Activated T-helper 1 cell treated with anti-CD3 and anti-CD28 coated beads, Interleukin-12 subunit alpha, Interleukin-12 subunit beta, Interleukin-2, Interleukin-4 antibody, amounts not matched to agents 30 ng/mL and 10 ng/mL and 1 ng/mL, durations not matched to agents 14 hours and 24 hours and 36 hours (primary cell): ENCODE measurements around the gene ST3GAL5. TPM values are rescaled to one million over a fixed set of nuclear protein-coding genes. Genes with fewer than 3 reads are reported as not detected.
"Not testable (repeated sequence)": the region's sequence is repeated elsewhere in the genome, so short reads cannot be mapped to it uniquely, and the experiment has no call there.

Source experiments
- DNase-seq: peaks from one replicate; pipeline ENCODE4 v3.0.0; 2021; ENCODE audit warnings: low spot score
- H3K27ac Mint-ChIP-seq: one replicate; pipeline ENCODE4 v1.8.0; 2021; ENCODE audit warnings: mild to moderate bottlenecking, mixed read lengths
- H3K27me3 Mint-ChIP-seq: one replicate; pipeline ENCODE4 v1.8.0; 2022; ENCODE audit warnings: mild to moderate bottlenecking, moderate library complexity, mixed read lengths; ENCODE audit not compliant: insufficient read depth
- H3K36me3 Mint-ChIP-seq: one replicate; pipeline ENCODE4 v1.8.0; 2021; ENCODE audit warnings: low read depth, mixed read lengths
- H3K4me1 Mint-ChIP-seq: one replicate; pipeline ENCODE4 v1.8.0; 2021; ENCODE audit warnings: low read depth, mixed read lengths
- H3K4me3 Mint-ChIP-seq: one replicate; pipeline ENCODE4 v1.8.0; 2021; ENCODE audit warnings: mild to moderate bottlenecking, moderate library complexity, mixed read lengths
- H3K9me3 Mint-ChIP-seq: one replicate; pipeline ENCODE4 v1.8.0; 2021; ENCODE audit warnings: mixed read lengths
- intact Hi-C: fragments of 100-400 bp; cut with micrococcal nuclease; formaldehyde crosslinking; loops from one replicate; pipeline ENCODE4 v1.15.1; 2024
- total RNA-seq: library from RNA; stranded (reverse); gene quantifications from 2 replicates; pipeline ENCODE4 v1.2.3, GENCODE V29; 2022

Gene ST3GAL5
- total RNA-seq, result 17.4 and 18.9 TPM in 2 replicates

DNA sequence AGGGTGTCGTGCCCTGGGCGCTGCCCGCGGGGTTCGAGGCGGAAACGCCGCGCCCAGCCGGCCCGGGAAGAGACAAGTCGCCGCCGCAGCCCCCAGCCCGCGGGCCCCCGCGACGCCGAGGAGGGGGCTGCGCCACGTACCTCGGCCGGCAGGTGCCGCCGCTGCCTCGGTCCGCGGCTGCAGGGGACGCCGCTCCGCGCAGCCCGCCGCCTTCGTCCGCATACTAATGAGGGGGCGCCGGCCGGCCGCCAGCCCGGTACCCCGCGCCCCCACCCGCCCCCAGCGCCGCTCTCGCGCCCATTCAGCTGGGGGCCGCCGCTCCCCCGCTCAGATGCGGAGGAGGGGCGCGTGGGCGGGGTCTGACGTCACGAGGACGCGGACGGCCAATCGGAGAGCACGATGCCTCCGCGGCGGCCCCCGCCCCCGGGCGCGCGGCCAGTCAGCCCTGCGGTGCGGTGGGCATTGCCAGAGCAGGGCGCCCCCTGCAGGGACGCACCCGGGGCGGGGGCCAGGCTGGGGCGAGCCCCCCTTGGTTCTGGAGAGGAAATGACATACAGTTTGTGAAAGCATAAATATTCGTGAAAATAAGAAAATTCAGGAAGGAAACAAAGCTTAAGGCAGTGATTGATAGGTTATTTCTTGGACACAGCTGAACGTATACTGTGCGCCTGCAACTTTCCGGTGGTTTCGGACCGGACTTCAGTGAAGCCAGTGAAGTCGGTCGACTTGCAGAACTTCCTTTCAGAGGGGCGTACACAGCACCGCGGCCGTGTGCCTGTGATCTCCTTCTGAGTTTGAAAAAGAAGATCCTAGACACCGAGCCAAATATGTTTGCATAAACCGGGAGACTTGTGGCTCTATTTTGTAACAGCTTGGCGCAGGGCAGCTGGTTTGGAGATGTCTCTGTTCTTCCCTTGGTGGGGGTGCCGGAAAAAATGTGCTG is at the start of gene ST3GAL5:
TSS of gene ST3GAL5 (minus strand) at position 307 of the 943 bp plus-strand sequence. CDS start at position 222, 85 bp downstream.
- Mint-ChIP-seq H3K4me3 (peak within 1 kb of the TSS; percentile 88), H3K27ac (peak within 1 kb of the TSS; percentile 87), H3K36me3 (peaks cover 17% of the 10 kb centered on the region), H3K27me3 (no peaks in the 10 kb centered on the region), H3K4me1 (peaks cover 73% of the 10 kb centered on the region), H3K9me3 (no peaks in the 10 kb centered on the region)
- DNase-seq, result peak; percentile 90
- intact Hi-C loops, result loop anchor here (1.0 to 10.0 kb wide), 6 partner anchors 36 to 306 kb away; partner anchors contain the start of genes IMMT, MRPL35 and POLR1A

DNA sequence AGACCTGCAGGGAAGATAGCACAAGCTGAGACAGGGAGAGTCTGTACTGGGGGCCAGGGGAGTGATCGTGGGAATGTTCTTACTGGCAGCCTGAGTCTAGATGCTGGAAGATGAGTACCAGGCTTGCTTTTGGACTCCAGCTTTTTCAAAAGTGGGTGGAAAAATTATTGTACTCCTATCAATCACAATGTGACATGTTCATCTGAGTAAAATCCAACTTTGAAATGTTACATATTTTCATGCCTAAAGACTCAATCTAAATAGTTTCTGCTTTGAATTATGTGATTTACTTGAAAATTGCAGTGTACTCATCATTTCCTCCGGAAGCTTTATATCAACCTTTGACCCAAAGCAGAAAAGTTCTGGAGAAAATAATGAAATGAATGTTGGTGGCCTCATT is 49.7 kb upstream of the ST3GAL5 start:
- intact Hi-C loops, result no loop called here
- Mint-ChIP-seq H3K4me1 (peaks cover 11% of the 10 kb centered on the region), H3K36me3 (peaks cover 7% of the 10 kb centered on the region), H3K9me3 (peaks cover 31% of the 10 kb centered on the region), H3K27ac (no peak overlapping the region), H3K27me3 (no peaks in the 10 kb centered on the region), H3K4me3 (no peak overlapping the region)
- no peak for DNase-seq

DNA sequence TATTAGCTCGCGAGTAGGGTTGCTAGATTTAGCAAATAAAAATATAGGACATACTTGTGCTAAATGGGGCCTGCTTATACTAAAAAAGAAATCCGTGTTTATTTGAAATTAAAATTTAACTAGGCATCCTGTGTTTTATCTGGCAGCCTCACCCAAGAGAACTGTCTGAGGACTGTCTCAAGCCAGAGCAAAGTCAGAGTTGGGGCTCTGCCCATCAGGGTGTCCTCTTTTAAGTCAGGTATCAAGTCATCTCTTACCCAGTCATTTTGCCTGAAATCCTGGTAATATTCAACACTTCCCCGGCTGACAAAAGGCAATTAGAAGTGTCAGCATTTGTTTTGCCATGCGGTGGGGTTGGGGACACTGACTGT is 48.3 kb upstream of the ST3GAL5 start:
- Mint-ChIP-seq H3K27me3 (no peaks in the 10 kb centered on the region), H3K4me3 (no peak overlapping the region), H3K27ac (no peak overlapping the region), H3K4me1 (peaks cover 20% of the 10 kb centered on the region), H3K9me3 (peaks cover 20% of the 10 kb centered on the region), H3K36me3 (peaks cover 1% of the 10 kb centered on the region)
- DNase-seq, result no peak
- intact Hi-C loops, result no loop called here

DNA sequence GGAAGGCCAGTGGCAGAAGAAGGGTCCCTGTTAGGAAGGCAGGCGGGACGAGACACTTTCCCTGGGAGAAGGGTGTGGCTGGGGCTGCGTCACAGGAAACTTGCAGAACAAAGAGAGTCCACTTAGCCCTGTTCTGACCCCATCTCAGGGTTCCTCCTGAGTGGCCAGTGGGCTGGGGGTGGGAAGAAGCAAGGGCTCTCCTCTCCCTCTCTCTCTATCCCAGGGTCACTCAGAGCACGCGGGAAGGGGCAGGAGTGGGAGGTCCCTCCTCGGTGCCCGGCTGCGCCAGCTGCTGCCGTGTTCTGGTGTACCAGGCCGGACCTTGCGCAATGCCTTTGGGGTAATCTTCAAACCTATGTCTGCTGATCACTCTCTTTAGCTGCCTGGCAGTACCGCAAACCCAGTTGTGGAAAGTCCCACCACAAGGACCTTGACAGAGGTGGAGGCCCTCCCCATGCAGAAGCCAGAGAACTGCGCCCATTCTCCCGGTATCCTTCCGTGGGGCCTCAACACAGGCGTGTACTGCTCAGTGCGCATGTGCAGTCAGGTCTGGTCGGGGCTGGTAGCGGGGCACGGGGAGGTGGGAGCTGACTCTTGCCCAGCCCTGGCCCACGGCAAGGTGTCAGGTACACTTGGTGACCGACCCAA is 47.8 kb upstream of the ST3GAL5 start:
- no peaks in the 10 kb centered on the region for H3K27me3 Mint-ChIP-seq

DNA sequence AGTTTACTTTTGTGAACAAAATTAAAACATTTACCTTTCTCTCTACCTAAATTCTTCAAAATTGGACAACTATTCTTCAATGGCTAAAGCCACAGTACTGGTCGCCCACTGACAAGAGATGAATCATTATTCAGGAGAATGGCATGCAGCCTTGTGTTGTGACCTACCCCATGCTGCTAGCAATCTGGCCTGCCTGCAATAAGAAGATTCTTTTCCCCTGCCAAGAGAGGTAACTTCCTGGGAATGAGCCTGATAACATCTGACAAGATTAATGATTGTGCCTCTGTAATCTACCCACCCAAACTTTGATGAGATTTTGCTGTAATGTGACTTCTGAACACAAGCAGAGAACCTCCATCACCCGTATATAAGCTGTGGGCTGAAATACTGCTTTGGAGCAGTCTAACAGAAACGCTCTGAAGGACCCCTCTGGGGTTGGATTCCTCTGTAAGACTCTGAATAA is 47.0 kb upstream of the ST3GAL5 start:
- peaks cover 7% of the 10 kb centered on the region for H3K9me3 Mint-ChIP-seq
- intact Hi-C loops, result no loop called here
- H3K36me3 Mint-ChIP-seq, result peaks cover 1% of the 10 kb centered on the region
- peaks cover 20% of the 10 kb centered on the region for H3K4me1 Mint-ChIP-seq
- DNase-seq, result no peak
- no peak overlapping the region for H3K27ac Mint-ChIP-seq
- no peaks in the 10 kb centered on the region for H3K27me3 Mint-ChIP-seq
- H3K4me3 Mint-ChIP-seq, result no peak overlapping the region

More for the DNA sequence above, 47.8 kb upstream of the ST3GAL5 start:
- Mint-ChIP-seq H3K4me3 (no peak overlapping the region), H3K36me3 (peaks cover 1% of the 10 kb centered on the region), H3K27ac (no peak overlapping the region), H3K4me1 (peaks cover 20% of the 10 kb centered on the region), H3K9me3 (peaks cover 15% of the 10 kb centered on the region)
- intact Hi-C loops, result no loop called here
- DNase-seq, result no peak

DNA sequence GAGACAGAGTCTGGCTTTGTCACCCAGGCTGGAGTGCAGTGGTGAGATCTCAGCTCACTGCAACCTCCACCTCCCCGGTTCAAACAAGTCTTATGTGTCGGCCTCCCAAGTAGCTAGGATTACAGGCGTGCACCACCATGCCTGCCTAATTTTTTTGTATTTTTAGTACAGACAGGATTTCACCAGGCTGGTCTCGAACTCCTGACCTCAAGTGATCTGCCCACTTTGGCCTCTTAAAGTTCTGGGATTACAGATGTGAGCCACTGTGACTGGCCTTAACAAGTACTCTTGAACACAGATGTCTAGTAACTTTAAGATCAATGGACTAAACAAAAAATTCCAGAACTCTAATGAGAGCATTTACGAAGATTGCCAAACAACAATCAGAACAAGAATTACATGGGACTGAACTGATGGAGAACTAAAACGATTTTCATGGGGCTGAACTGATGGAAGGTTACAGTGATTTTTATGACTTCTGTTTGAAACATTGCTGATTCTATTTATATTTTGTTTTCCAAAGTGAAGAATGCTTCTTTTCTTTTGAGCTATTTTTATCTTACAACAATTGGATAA is 46.5 kb upstream of the ST3GAL5 start:
- intact Hi-C loops, result no loop called here
- Mint-ChIP-seq H3K9me3 (peaks cover 6% of the 10 kb centered on the region), H3K27ac (no peak overlapping the region), H3K27me3 (no peaks in the 10 kb centered on the region), H3K4me3 (no peak overlapping the region), H3K36me3 (peaks cover 1% of the 10 kb centered on the region), H3K4me1 (peaks cover 20% of the 10 kb centered on the region)
- no peak for DNase-seq

DNA sequence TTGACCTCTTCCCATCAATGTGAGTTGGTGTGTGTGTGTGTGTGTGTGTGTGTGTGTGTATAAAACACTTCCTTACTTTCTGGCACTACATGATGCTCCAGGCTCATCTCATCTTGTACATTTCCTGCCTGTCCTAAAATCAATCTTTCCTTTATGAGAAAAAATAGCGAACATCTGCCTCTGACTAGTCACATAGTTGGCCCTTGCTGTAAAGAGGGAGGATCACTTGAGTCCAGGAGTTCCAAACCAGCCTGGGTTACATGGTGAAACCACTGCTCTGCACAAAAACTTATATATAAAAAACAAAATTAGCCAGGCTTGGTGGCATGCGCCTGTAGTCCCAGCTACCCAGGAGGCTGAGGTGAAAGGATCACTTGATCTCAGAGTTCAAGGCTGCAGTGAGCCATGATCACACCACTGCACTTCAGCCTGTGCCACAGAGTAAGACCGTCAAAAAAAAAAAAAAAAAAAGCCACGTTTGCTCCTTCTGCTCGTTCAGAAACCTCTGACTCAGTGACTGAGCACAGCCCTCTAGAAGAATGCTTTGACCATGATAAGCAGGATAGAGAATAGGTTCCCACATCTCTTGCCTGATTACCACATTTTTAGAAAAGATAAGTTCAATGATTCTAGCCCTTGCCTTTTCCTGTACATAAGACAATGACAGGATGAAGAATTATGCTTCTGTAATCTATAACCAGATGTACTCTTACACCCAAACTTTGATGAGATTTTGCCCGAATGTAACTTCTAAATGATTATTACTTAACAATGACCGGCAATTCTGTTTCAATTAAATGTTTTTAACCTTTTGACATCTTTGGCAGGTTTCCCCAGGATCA is 45.2 kb upstream of the ST3GAL5 start:
- intact Hi-C loops, result loop anchor here (5.0 kb wide), 1 partner anchor 103 kb away; no protein-coding TSS in a partner anchor
- Mint-ChIP-seq H3K9me3 (no peaks in the 10 kb centered on the region), H3K4me3 (no peak overlapping the region), H3K27me3 (no peaks in the 10 kb centered on the region), H3K27ac (no peak overlapping the region), H3K4me1 (peaks cover 20% of the 10 kb centered on the region), H3K36me3 (no peaks in the 10 kb centered on the region)
- no peak for DNase-seq

DNA sequence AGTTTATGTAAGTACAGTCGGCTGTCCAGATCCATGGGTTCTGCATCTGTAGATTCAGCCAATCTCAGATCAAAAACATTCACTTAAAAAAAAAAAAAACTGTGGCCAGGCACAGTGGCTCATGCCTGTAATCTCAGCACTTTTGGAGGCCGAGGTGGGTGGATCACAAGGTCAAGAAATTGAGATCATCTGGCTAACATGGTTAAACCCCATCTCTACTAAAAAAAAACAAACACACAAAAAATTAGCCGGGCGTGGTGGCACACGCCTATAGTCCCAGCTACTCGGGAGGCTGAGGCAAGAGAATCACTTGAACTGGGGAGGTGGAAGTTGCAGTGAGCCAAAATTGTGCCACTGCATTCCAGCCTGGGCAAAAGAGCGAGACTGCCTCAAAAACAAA is 42.4 kb upstream of the ST3GAL5 start:
- H3K4me1 Mint-ChIP-seq, result peaks cover 28% of the 10 kb centered on the region
- not testable (repeated sequence) for H3K27ac Mint-ChIP-seq, H3K4me3 Mint-ChIP-seq, H3K36me3 Mint-ChIP-seq, DNase-seq, H3K27me3 Mint-ChIP-seq, H3K9me3 Mint-ChIP-seq
- intact Hi-C loops, result loop anchor here (5.0 kb wide), 1 partner anchor 106 kb away; no protein-coding TSS in a partner anchor

DNA sequence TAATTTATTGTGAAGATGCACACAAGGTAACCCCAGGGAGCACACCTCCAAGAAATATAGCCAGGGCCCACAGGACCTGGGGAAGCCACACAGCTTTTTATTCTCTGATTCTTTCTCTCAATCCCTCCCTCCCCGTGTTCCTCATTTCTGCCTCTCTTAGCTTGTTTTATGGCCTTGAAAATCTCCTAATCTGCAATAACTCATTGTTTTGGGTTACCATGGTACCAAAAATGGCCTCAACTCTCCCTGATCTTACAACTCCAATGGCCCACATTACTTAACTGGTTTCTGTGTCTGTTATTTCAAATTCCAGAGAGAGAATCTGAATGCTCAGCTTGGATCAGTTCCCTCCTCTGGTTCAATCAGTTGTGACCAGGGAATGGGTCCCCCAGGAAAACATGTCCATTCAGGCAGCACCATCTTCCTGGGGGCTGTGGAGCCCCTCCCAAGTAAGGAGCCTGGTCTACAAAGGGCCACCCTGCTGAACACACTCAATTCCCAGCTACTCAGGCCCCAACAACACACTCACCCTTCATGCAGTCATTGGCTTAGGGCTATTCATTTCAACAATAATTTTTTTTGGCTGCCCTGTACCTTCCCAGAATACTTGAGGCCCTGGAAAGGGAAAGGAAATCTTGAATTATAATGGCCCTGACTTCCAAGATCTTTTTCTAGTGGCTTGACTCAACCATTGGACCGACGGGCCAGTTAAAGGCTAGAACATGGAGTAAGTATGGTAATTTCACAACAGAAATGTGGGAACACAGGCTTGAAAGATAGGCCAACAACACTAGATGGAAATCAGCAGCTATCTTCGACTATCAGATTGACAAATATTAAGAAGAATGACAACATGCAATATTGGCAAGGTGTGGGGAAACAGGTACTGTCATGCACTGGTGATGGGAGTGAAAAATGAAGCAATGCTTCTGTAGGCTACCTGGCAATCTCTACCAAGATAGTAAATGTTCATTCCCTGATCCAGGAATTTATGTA is 41.6 kb upstream of the ST3GAL5 start:
- Mint-ChIP-seq H3K27ac (no peak overlapping the region), H3K4me3 (no peak overlapping the region), H3K36me3 (no peaks in the 10 kb centered on the region), H3K4me1 (peaks cover 28% of the 10 kb centered on the region), H3K27me3 (peaks cover 2% of the 10 kb centered on the region), H3K9me3 (no peaks in the 10 kb centered on the region)
- no peak for DNase-seq
- intact Hi-C loops, result loop anchor here (5.0 kb wide), 1 partner anchor 107 kb away; no protein-coding TSS in a partner anchor

DNA sequence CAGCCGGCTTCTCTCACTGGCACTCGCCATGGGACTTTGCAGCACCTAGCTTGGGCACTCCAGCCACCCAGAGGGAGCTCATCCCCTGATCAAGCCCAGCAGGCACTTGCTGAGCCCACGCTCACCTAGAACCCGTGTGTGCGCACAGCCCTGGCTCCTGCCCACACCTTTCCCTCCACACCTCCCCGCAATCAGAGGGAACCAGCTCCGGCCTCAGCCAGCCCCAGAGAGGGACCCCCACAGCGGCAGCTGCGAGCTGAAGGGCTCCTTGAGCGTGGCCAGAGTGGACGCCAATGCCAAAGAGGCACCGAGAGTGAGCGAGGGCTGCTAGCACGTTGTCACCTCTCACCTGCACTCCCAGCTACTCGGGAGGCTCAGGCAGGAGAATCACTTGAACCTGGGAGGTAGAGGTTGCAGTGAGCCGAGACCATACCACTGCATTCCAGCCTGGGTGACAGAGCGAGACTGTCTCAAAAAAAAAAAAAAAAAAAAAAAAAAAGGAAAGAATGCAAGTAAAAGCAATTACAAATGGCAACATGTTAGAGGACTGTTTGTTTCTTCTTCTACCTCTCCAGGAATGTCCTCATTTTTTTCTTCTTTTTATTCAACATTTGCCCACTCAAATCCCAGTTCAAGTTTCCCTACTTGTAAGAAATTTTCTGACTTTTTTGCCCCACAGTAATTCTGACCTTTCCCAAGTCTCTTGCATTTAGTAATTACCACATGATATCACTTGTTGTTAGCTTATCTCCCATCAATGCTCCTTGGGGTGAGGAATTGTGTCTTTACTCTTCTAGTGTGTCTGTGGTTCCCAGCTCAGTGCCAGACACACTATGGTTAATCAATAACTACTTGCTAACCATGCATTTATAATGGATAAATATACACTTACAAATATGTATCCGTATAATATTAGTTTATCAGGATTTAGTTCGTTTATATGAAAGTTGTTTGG is 40.6 kb upstream of the ST3GAL5 start:
- H3K9me3 Mint-ChIP-seq, result no peaks in the 10 kb centered on the region
- H3K27me3 Mint-ChIP-seq, result peaks cover 2% of the 10 kb centered on the region
- no peak for DNase-seq
- no peak overlapping the region for H3K4me3 Mint-ChIP-seq
- H3K36me3 Mint-ChIP-seq, result no peaks in the 10 kb centered on the region
- peaks cover 36% of the 10 kb centered on the region for H3K4me1 Mint-ChIP-seq
- intact Hi-C loops, result loop anchor here (5.0 kb wide), 1 partner anchor 108 kb away; no protein-coding TSS in a partner anchor
- no peak overlapping the region for H3K27ac Mint-ChIP-seq
